Measurements from ENCODE around the gene MYCN.

DNA sequence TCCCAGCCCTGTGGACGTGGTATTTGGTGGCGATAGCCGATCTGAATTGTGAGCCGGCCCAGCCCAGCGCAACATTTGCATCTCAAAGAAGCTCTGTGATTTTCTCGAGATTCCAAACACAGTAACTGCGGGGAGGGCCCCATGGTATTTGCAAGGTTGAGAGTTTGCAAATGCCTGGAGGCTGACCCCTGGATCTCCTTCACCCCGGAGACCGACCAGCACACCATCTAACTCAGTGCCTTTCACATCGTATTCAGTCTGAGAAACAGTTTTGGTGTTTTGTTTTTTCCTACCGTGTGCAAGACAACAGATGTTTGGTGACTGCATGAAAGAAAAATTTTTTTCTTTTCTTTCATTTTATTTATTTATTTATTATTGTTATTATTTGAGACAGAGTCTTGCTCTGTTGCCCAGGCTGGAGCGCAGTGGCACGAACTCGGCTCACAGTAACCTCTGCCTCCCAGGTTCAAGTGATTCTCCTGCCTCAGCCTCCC lies 40.3 kb downstream of the MYCN start:
- TF ChIP-seq, protein P1, sequence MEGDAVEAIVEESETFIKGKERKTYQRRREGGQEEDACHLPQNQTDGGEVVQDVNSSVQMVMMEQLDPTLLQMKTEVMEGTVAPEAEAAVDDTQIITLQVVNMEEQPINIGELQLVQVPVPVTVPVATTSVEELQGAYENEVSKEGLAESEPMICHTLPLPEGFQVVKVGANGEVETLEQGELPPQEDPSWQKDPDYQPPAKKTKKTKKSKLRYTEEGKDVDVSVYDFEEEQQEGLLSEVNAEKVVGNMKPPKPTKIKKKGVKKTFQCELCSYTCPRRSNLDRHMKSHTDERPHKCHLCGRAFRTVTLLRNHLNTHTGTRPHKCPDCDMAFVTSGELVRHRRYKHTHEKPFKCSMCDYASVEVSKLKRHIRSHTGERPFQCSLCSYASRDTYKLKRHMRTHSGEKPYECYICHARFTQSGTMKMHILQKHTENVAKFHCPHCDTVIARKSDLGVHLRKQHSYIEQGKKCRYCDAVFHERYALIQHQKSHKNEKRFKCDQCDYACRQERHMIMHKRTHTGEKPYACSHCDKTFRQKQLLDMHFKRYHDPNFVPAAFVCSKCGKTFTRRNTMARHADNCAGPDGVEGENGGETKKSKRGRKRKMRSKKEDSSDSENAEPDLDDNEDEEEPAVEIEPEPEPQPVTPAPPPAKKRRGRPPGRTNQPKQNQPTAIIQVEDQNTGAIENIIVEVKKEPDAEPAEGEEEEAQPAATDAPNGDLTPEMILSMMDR (IDR thresholded peaks at IDR 0.05), result no peak
- TF ChIP-seq POLR2A (IDR thresholded peaks at IDR 0.05), result no peak

All from ovary (tissue), 3 donors.